Peyer's patch (tissue), 4 donors: ENCODE results near the gene TMEM198.

Experiments used
- POLR2A ChIP-seq, 2 donors: fragments of 450-650 bp; IDR thresholded peaks; one replicate each; pipeline ENCODE4 v1.5.1; 2017; ENCODE audit warnings: antibody characterized with exemption in 2 of 2, mild to moderate bottlenecking in 2 of 2, moderate library complexity in 2 of 2
- TF ChIP-seq, protein P1 (sequence below), 6 experiments: fragments of 450-650 bp in 4 of 6; fragments of 200-600 bp in 2 of 6; sonication (generic) in 1 of 6; IDR thresholded peaks; one replicate each; pipeline ENCODE4 v1.5.1; 2017 to 2019; ENCODE audit warnings: antibody characterized with exemption in 6 of 6, mild to moderate bottlenecking in 3 of 6, moderate library complexity in 1 of 6

DNA sequence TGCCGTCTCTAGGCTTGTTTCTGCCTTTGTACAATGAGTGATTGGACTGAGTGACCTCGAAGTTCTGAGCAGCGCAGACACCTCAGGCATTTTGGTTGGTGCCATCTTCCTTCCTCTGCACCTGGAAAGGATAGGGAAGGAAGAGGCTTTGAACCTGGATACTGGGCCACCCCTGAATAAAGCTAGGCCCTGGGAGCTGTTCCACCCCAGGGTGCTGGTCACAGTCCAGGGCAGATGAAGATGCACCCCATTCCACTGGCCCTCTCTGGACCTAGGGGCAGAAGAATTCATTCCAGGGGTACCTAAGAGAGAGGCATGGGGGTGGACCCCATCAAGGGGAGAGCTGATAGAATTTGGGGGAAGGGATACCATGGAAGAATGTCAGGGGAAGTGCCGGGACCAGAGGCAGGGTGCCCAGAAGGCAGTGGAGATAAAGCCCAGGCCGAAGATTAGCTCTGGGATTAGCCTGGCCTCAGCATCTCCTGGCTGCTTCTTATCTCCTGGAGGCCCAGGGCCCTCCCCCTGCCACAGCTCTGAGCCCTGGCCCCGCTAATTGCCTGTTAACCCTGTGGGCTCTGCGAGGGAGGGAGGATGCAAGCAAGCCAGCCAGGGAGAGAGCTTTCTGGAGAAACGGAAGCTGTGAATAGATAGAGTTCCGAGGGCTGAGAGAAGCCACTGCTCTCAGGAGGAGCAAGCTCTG is 18.1 kb upstream of the TMEM198 start:
- TF ChIP-seq, protein P1, sequence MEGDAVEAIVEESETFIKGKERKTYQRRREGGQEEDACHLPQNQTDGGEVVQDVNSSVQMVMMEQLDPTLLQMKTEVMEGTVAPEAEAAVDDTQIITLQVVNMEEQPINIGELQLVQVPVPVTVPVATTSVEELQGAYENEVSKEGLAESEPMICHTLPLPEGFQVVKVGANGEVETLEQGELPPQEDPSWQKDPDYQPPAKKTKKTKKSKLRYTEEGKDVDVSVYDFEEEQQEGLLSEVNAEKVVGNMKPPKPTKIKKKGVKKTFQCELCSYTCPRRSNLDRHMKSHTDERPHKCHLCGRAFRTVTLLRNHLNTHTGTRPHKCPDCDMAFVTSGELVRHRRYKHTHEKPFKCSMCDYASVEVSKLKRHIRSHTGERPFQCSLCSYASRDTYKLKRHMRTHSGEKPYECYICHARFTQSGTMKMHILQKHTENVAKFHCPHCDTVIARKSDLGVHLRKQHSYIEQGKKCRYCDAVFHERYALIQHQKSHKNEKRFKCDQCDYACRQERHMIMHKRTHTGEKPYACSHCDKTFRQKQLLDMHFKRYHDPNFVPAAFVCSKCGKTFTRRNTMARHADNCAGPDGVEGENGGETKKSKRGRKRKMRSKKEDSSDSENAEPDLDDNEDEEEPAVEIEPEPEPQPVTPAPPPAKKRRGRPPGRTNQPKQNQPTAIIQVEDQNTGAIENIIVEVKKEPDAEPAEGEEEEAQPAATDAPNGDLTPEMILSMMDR (IDR thresholded peaks at IDR 0.05) = no peak
- TF ChIP-seq POLR2A (IDR thresholded peaks at IDR 0.05) = no peak
